Bronchial epithelial cell (primary cell): ENCODE results near the gene TRABD2B. TPM values are rescaled to one million over a fixed set of nuclear protein-coding genes. Genes with fewer than 3 reads are reported as not detected.

Experiments
- DNase-seq: peaks from one replicate; pipeline ENCODE4 v3.0.0-alpha.2; 2010; ENCODE audit warnings: low read depth
- FAIRE-seq: peaks from 2 replicates; lab custom pipeline; 2011; peaks lifted over from hg19 to GRCh38; lab: Jason Lieb, UNC
- H3K27me3 ChIP-seq: 2 replicates; pipeline ENCODE4 v1.5.1; 2011; ENCODE audit warnings: low read length; ENCODE audit not compliant: control insufficient read depth, insufficient read depth
- H3K36me3 ChIP-seq: 2 replicates; pipeline ENCODE4 v1.5.1; 2011; ENCODE audit warnings: low read length; ENCODE audit not compliant: control insufficient read depth, insufficient read depth
- H3K4me3 ChIP-seq: 2 replicates; pipeline ENCODE4 v1.5.1; 2011; ENCODE audit warnings: mild to moderate bottlenecking, low read depth, low read length, control low read depth
- CTCF ChIP-seq: IDR thresholded peaks from 2 replicates; pipeline ENCODE4 v1.5.1; 2011; ENCODE audit warnings: mild to moderate bottlenecking, moderate library complexity, low read length, control low read depth, inconsistent platforms; ENCODE audit not compliant: insufficient read depth, severe bottlenecking
- total RNA-seq: library from RNA; depleted of rRNA; stranded (reverse); fragments of >200 nt; gene quantifications from 2 replicates; pipeline ENCODE4 v1.2.1, GENCODE V29; 2014

TRABD2B gene
- total RNA-seq, 1 donor from 2014 or later = under 0.01 TPM

- H3K4me3 ChIP-seq = no peak overlapping the region
- DNase-seq = no peak
- FAIRE-seq = no peak
- TF ChIP-seq CTCF = no peak
- no peaks in the 10 kb centered on the region for H3K36me3 ChIP-seq
- peaks cover 3% of the 10 kb centered on the region for H3K27me3 ChIP-seq
These were observed 28.7 kb downstream of the TRABD2B start for GRCh38 chr1:47968556-47968888.

GRCh38 chr1:47967864-47968555 lies 29.2 kb downstream of the TRABD2B start:
- TF ChIP-seq CTCF = no peak
- H3K4me3 ChIP-seq = no peak overlapping the region
- H3K27me3 ChIP-seq = peaks cover 3% of the 10 kb centered on the region
- FAIRE-seq (no peak), DNase-seq (no peak)
- H3K36me3 ChIP-seq = no peaks in the 10 kb centered on the region

- no peak for FAIRE-seq
- no peak for DNase-seq
- Histone ChIP-seq H3K27me3 (peaks cover 3% of the 10 kb centered on the region), H3K36me3 (no peaks in the 10 kb centered on the region), H3K4me3 (no peak overlapping the region)
- no peak for TF ChIP-seq CTCF
These were observed 31.4 kb downstream of the TRABD2B start for GRCh38 chr1:47965816-47966215.

GRCh38 chr1:47964636-47965035 lies 32.5 kb downstream of the TRABD2B start:
- no peaks in the 10 kb centered on the region for H3K36me3 ChIP-seq
- DNase-seq = no peak
- no peak overlapping the region for H3K4me3 ChIP-seq
- no peak for FAIRE-seq
- TF ChIP-seq CTCF = no peak
- H3K27me3 ChIP-seq = peaks cover 2% of the 10 kb centered on the region

GRCh38 chr1:47963568-47964358 lies 33.4 kb downstream of the TRABD2B start:
- TF ChIP-seq CTCF = no peak
- no peak for DNase-seq
- no peaks in the 10 kb centered on the region for H3K36me3 ChIP-seq
- FAIRE-seq = peak; percentile 64
- H3K4me3 ChIP-seq = no peak overlapping the region
- H3K27me3 ChIP-seq = no peaks in the 10 kb centered on the region
